Heart right ventricle (tissue), 16 donors: Measurements from ENCODE around the gene NNMT. TPM values are rescaled to one million over a fixed set of nuclear protein-coding genes. Genes with fewer than 3 reads are reported as not detected.

ENCODE experiments used
- ATAC-seq, 8 donors: fragments of 200-7000 bp; cut with Tn5 transposase; one replicate each; pipeline ENCODE4 v1.9.1; 2020; ENCODE audit warnings: mild to moderate bottlenecking in 8 of 8, moderate library complexity in 8 of 8, moderate number of reproducible peaks in 1 of 8
- DNase-seq, 2 donors: peaks; one replicate each; pipeline ENCODE4 v3.0.0-alpha.2; 2020
- H3K27ac ChIP-seq, 10 donors: fragments of 200-600 bp; sonication (generic) in 2 of 10; one replicate each; pipeline versions ENCODE4 v1.5.0 to v1.8.0; 2020 to 2022; ENCODE audit warnings: mild to moderate bottlenecking in 3 of 10
- H3K27me3 ChIP-seq, 7 donors: fragments of 200-600 bp; one replicate each; pipeline ENCODE4 v1.8.0; 2021 to 2022; ENCODE audit warnings: mild to moderate bottlenecking in 2 of 7
- H3K36me3 ChIP-seq, 9 donors: fragments of 200-600 bp; sonication (generic) in 1 of 9; one replicate each; pipeline versions ENCODE4 v1.5.0 to v1.8.0; 2020 to 2022; ENCODE audit warnings: mild to moderate bottlenecking in 2 of 9
- H3K4me1 ChIP-seq, 9 donors: fragments of 200-600 bp; sonication (generic) in 1 of 9; one replicate each; pipeline versions ENCODE4 v1.5.0 to v1.8.0; 2020 to 2022; ENCODE audit warnings: mild to moderate bottlenecking in 4 of 9
- H3K4me3 ChIP-seq, 10 donors: fragments of 200-600 bp; sonication (generic) in 2 of 10; one replicate each; pipeline versions ENCODE4 v1.5.0 to v1.8.0; 2020 to 2022; ENCODE audit warnings: mild to moderate bottlenecking in 7 of 10, moderate library complexity in 2 of 10
- H3K9me3 ChIP-seq, 11 donors: fragments of 200-600 bp in 10 of 11; sonication (generic) in 2 of 11; one replicate each; pipeline versions ENCODE4 v1.5.0 to v1.8.0; 2013 to 2022; ENCODE audit warnings: mild to moderate bottlenecking in 2 of 11, control low read depth in 1 of 11, moderate library complexity in 1 of 11
- WGBS, 2 donors: extraction: QIAGEN DNeasy Blood & Tissue Kit; methylation state at CpG; one replicate each; pipeline ENCODE4 v1.1.7; 2013; ENCODE audit warnings: inconsistent platforms in 1 of 2; 5-methylcytosine and 5-hydroxymethylcytosine counted together
- intact Hi-C, 10 donors: fragments of 100-400 bp; cut with DNase I; formaldehyde crosslinking; loops; one replicate each; pipeline versions ENCODE4 v1.11.1 to v1.14.2; 2022
- polyA plus RNA-seq, 2 donors: library from polyadenylated mRNA; stranded (reverse); fragments of 200-250 nt; gene quantifications; one replicate each; pipeline ENCODE4 v1.2.3, GENCODE V29; 2013
- total RNA-seq, 10 donors: library from RNA; stranded (reverse); fragmentation: NEBNext Ultra II Directional in 3 of 10; extraction: Animal tissue kit (Norgen Biotek cat#: 25700) in 3 of 10; gene quantifications; one replicate each; pipeline versions ENCODE4 v1.2.1 to v1.2.4, GENCODE V29; 2021 to 2023
- TF ChIP-seq, protein P1 (sequence below), 9 donors: fragments of 200-600 bp; sonication (generic) in 2 of 9; IDR thresholded peaks; one replicate each; pipeline versions ENCODE4 v1.5.0 to v1.8.0; 2021 to 2022; ENCODE audit warnings: antibody characterized with exemption in 9 of 9, mild to moderate bottlenecking in 5 of 9, moderate library complexity in 1 of 9
- donor health status: Arrhythmogenic right ventricular cardiomyopathy.
- donor health status: ischemic (EF 13 %, LVEDD 7.1; RV severe dilation, severe dysfunction).
- donor health status: healthy with polysubstance abuse.
- donor health status: DM: no; HTN: yes; CAD: no.
- donor health status: DM: no; HTN: no; CAD: no.
- donor health status: ischemic (EF 25% LVEDD 6.9; RV normal size, moderate dysfunction).
- donor health status: ischemic (EF 25% LVEDD 5.7; RV mildly dilated, moderate dysfunction).
- donor health status: healthy.
- donor health status: DM: yes; HTN: yes; CAD: no.
- donor health status: Ischemic cardiomyopathy.
- donor health status: ischemic (EF 35%, LVEDD 5.7; RV mildly dilated, moderate dysfunction).
- donor health status: nonischemic (EF 11% LVEDD 7.7; RV severe dilation, severe dysfunction).
- donor health status: DM: yes; HTN: yes; CAD: no.
- donor health status: PGD.
- donor health status: ischemic (EF 29% LVEDD 5.4; RV normal size, mild dysfunction).
- donor health status: nonischemic (EF 23%, LVEDD 6.1; RV moderate dilation, normal function).

The NNMT gene
- total and polyA plus RNA-seq, 12 donors: 6.9 to 114 (median 26.1) TPM

DNA sequence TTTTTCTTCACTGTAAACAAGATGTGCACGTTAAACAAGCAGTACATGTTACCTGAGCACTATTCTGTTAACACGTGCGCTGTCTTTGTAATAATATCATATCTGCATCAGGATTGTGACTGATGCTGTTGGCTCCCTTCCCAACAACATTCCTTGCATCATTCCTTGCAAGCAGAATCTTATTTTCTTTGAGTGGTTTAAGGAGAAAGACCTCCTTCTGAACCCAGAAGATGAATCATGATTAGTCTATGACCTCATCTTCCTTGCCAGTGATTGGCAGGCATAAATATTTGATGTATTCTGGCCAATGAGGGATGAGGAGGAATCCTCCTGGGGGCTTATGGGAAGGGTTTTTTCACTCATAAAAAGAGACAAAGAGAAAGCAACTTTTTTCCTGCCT is 57.9 kb downstream of the NNMT start:
- intact Hi-C loops: no loop called here
- Histone ChIP-seq H3K9me3 (no peaks in the 10 kb centered on the region), H3K4me1 (no peaks in the 10 kb centered on the region), H3K27ac (no peak overlapping the region), H3K27me3 (no peaks in the 10 kb centered on the region), H3K4me3 (no peak overlapping the region), H3K36me3 (no peaks in the 10 kb centered on the region)
- 72 to 76% methylated on average over 3 of the region's 3 CpGs for WGBS, 2 donors
- TF ChIP-seq, protein P1, sequence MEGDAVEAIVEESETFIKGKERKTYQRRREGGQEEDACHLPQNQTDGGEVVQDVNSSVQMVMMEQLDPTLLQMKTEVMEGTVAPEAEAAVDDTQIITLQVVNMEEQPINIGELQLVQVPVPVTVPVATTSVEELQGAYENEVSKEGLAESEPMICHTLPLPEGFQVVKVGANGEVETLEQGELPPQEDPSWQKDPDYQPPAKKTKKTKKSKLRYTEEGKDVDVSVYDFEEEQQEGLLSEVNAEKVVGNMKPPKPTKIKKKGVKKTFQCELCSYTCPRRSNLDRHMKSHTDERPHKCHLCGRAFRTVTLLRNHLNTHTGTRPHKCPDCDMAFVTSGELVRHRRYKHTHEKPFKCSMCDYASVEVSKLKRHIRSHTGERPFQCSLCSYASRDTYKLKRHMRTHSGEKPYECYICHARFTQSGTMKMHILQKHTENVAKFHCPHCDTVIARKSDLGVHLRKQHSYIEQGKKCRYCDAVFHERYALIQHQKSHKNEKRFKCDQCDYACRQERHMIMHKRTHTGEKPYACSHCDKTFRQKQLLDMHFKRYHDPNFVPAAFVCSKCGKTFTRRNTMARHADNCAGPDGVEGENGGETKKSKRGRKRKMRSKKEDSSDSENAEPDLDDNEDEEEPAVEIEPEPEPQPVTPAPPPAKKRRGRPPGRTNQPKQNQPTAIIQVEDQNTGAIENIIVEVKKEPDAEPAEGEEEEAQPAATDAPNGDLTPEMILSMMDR (IDR thresholded peaks at IDR 0.05): no peak
- no peak for ATAC-seq
- no peak for DNase-seq

GRCh38 chr11:114358716-114359115 is 62.5 kb downstream of the NNMT start:
- TF ChIP-seq, protein P1 (IDR thresholded peaks at IDR 0.05): no peak
- intact Hi-C loops: loop anchor here in 1 of 10 donors (5.0 kb wide), 1 partner anchor 39 kb away; no protein-coding TSS in a partner anchor
- DNase-seq (no peak), ATAC-seq (peak in 1 of 8 donors; percentile 89)
- H3K4me1 ChIP-seq: no peaks in the 10 kb centered on the region
- H3K27ac ChIP-seq: no peak overlapping the region
- H3K36me3 ChIP-seq: no peaks in the 10 kb centered on the region
- 50 to 64% methylated on average over 1 of the region's 1 CpG for WGBS, 2 donors
- no peak overlapping the region for H3K4me3 ChIP-seq
- H3K27me3 ChIP-seq: no peaks in the 10 kb centered on the region
- H3K9me3 ChIP-seq: peaks cover 0 to 10% (median 0%) of the 10 kb centered on the region in 11 donors

- Histone ChIP-seq H3K27me3 (no peaks in the 10 kb centered on the region), H3K27ac (no peak overlapping the region), H3K4me1 (no peaks in the 10 kb centered on the region), H3K4me3 (no peak overlapping the region), H3K9me3 (peaks cover 0 to 10% (median 0%) of the 10 kb centered on the region in 11 donors), H3K36me3 (no peaks in the 10 kb centered on the region)
- TF ChIP-seq, protein P1 (IDR thresholded peaks at IDR 0.05): no peak
- intact Hi-C loops: loop anchor here in 1 of 10 donors (5.0 kb wide), 1 partner anchor 38 kb away; no protein-coding TSS in a partner anchor
- ATAC-seq: no peak
- DNase-seq: no peak
Observed at GRCh38 chr11:114359342-114359741, 63.1 kb downstream of the NNMT start.

DNA sequence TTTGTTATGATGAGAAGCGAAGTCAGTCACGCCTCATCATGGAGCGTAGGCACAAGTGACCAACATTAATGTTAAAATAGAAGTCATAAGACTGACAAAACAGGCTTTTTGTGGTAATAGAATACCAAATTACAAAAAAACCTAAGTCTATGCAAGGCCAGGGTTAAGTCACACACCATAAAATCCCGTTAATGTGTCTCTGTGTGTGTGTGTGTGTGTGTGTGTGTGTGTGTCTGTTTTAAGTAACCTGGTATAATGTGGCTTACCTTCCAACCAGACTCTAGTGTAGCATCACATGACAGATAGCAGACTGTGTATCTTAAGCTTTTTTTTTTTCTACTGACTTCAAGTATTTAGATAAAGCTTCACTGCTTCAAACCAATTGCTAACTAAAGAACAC is 66.1 kb downstream of the NNMT start:
- no peaks in the 10 kb centered on the region for H3K36me3 ChIP-seq
- H3K4me1 ChIP-seq: peaks cover 0 to 3% (median 0%) of the 10 kb centered on the region in 9 donors
- no peak overlapping the region for H3K27ac ChIP-seq
- intact Hi-C loops: no loop called here
- DNase-seq (no peak), ATAC-seq (no peak)
- peaks cover 0 to 3% (median 0%) of the 10 kb centered on the region in 7 donors for H3K27me3 ChIP-seq
- no peak overlapping the region for H3K4me3 ChIP-seq
- peaks cover 0 to 10% (median 0%) of the 10 kb centered on the region in 11 donors for H3K9me3 ChIP-seq
- WGBS, 2 donors: 84 to 94% methylated on average over 4 of the region's 4 CpGs
- TF ChIP-seq, protein P1 (IDR thresholded peaks at IDR 0.05): no peak
